Effector memory CD4-positive, alpha-beta T cell (primary cell): Measurements from ENCODE around the gene EPN1.

Experiments
- DNase-seq, 3 donors: peaks; one replicate each; pipeline ENCODE4 v3.0.0-alpha.2; 2020
- H3K27ac ChIP-seq: 2 replicates; pipeline ENCODE4 v1.7.0; 2013; ENCODE audit warnings: mild to moderate bottlenecking, low read length, moderate library complexity; ENCODE audit not compliant: insufficient read depth, poor library complexity, severe bottlenecking
- H3K27me3 ChIP-seq: replicated peaks from 2 replicates; pipeline ENCODE4 v1.7.0; 2013; ENCODE audit warnings: mild to moderate bottlenecking, low read length; ENCODE audit not compliant: insufficient read depth, control insufficient read depth, poor library complexity, severe bottlenecking
- H3K36me3 ChIP-seq: 2 replicates; pipeline ENCODE4 v1.7.0; 2013; ENCODE audit warnings: mild to moderate bottlenecking, low read length, moderate library complexity; ENCODE audit not compliant: control insufficient read depth, insufficient read depth
- H3K4me1 ChIP-seq: 2 replicates; pipeline ENCODE4 v1.7.0; 2013; ENCODE audit warnings: low read length, mild to moderate bottlenecking; ENCODE audit not compliant: control insufficient read depth, insufficient read depth, poor library complexity, severe bottlenecking
- H3K4me3 ChIP-seq: 2 replicates; pipeline ENCODE4 v1.7.0; 2013; ENCODE audit warnings: low read length, low read depth, mild to moderate bottlenecking; ENCODE audit not compliant: insufficient read depth, poor library complexity, severe bottlenecking
- H3K9me3 ChIP-seq: 2 replicates; pipeline ENCODE4 v1.7.0; 2013; ENCODE audit warnings: mild to moderate bottlenecking, low read length, moderate library complexity; ENCODE audit not compliant: control insufficient read depth

Gene EPN1

DNA sequence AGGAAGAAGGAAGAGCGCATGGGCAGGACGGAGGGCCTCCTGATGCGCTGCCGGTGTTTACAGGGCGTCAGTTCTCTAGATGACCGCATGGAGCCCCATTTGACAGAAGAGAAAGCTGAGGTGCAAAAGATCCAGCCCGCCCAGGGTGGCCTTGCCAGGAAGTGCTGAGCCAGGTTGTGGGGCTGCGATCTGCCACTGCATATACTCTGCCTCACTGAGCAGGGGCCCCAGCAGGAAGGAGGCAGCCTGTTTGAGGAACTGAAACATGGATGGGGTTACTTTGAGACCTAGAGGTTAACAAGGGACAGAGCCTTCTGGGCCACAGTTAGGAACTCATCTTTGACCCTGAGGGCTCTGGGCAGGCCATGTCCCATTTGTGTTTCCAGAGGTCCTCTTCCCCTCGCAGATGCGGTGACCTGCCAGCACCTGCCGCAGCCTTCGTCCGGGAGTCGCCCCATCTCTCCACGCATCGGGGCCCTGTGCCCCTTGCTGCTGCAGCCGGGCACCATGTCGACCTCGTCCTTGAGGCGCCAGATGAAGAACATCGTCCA is 3.2 kb downstream of the EPN1 start:
- Histone ChIP-seq H3K9me3 (no peaks in the 10 kb centered on the region), H3K27ac (no peak overlapping the region), H3K36me3 (peaks cover 38% of the 10 kb centered on the region), H3K27me3 (no peaks in the 10 kb centered on the region), H3K4me3 (no peak overlapping the region), H3K4me1 (peaks cover 24% of the 10 kb centered on the region)
- DNase-seq = no peak

DNA sequence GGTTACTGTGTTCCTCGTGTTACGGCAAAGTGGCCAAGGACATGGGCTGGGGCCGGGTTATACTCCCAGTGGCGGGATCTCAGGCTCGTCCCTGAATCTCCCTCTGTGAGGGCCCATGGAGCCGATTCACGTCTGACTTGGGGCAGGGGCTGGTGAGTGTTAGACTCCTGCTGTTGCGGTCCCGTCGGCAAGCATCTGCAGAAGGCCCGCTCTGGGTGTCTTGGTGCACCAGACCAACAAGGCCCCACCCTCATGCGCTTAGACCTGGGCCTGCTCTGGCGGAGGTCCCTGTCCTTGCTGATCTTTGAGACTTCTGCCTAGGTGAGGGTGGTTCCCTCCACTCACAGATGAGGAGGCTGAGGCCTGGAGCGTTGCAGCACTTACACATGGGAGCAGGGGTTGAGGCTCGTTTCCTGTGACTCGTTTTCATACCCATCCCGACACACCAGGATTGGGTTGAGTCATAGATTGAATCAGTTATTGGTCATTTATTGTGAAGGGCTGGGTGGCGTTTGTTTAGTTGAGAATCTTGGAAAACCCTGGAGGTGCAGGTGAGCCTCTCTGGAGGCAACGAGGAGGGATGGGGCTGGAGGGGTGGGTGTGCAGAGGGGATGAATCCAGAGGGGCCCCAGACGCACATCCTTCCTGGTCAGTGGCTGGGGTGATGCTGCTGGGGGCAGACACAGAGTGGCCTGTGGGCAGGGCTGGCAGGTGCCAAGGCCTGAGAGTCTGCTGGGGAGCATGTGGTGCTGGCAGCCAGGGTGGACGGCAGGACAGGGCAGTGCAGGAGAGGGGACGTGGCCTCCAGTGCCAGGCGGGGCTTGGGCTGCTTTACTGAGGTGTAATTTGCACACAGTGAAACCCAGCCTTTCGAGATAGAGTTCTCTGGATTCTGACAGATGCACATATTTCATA is 4.6 kb downstream of the EPN1 start:
- Histone ChIP-seq H3K4me3 (no peak overlapping the region), H3K27ac (no peak overlapping the region), H3K27me3 (no peaks in the 10 kb centered on the region), H3K4me1 (peaks cover 21% of the 10 kb centered on the region), H3K36me3 (peaks cover 43% of the 10 kb centered on the region), H3K9me3 (no peaks in the 10 kb centered on the region)
- DNase-seq = no peak

- no peak for DNase-seq
- Histone ChIP-seq H3K9me3 (no peaks in the 10 kb centered on the region), H3K27ac (no peak overlapping the region), H3K4me3 (no peak overlapping the region), H3K27me3 (no peaks in the 10 kb centered on the region), H3K4me1 (peaks cover 20% of the 10 kb centered on the region), H3K36me3 (peaks cover 52% of the 10 kb centered on the region)
Measured at GRCh38 chr19:55680339-55681130, 5.5 kb downstream of the EPN1 start.

- Histone ChIP-seq H3K27me3 (no peaks in the 10 kb centered on the region), H3K4me1 (peaks cover 12% of the 10 kb centered on the region), H3K36me3 (peaks cover 60% of the 10 kb centered on the region), H3K4me3 (no peak overlapping the region), H3K27ac (no peak overlapping the region), H3K9me3 (no peaks in the 10 kb centered on the region)
- no peak for DNase-seq
Measured at GRCh38 chr19:55681131-55682092, 6.4 kb downstream of the EPN1 start.

DNA sequence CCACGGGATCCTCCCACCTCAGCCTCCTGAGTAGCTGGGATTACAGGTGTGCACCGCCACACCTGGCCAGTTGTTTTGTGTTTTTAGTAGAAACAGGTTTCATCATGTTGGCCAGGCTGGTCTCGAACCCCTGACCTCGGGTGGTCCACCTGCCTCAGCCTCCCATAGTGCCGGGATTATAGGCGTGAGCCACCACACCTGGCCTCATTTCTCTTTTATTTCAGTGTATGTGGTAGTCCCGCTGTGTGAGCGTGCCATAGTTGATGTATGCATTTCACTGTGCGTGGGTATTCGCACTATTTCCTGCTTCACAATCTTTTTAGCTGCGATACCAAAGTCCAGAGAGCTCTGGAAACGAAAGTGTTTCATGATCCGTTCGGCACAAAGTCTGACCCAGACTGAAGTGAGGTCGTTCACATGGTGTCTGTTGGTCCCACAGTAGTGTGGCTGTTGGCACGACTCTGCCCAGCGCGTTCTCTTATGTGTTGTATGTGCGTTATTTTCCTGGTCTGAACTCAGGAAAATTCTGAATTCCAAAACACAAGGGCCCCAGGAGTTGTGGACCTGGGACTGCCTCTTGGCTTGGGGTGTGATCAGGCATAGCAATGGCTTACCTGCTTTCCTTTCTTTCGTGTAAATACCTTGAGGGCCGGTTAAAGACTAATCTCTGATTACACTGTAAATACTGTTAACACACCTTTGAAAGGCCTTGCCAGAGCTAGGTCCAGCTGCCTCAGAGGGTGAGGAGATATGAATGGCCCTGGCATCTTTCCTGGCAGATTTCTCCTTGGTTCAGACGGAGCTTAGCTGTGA is 8.6 kb downstream of the EPN1 start:
- Histone ChIP-seq H3K4me1 (no peaks in the 10 kb centered on the region), H3K36me3 (peaks cover 63% of the 10 kb centered on the region)

DNA sequence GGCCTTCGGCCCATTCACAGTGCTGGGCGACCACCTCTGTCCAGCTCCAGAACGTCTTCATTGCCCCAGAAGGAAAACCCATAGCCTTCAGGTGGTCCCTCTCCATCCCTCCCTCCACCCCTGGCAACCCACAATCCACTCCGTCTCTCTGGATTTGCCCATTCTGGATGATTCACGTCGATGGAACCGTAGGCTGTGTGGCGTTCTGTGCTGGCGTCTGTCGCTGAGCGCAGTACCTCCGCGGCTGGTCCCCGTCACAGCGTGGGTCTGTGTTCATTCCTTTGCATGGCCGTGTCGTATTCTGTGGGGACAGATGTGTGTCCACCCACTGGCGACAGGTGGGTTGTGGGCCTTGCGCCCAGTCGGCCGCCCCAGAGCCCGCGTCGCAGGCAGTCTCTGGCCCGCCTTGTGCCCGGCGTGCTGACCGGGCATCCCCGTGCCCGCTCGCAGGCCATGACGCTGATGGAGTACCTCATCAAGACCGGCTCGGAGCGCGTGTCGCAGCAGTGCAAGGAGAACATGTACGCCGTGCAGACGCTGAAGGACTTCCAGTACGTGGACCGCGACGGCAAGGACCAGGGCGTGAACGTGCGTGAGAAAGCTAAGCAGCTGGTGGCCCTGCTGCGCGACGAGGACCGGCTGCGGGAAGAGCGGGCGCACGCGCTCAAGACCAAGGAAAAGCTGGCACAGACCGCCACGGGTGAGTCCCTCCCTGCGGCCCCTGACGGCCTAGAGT is 10.1 kb downstream of the EPN1 start:
- no peak overlapping the region for H3K4me3 ChIP-seq
- H3K36me3 ChIP-seq = peaks cover 62% of the 10 kb centered on the region
- no peaks in the 10 kb centered on the region for H3K4me1 ChIP-seq
- no peaks in the 10 kb centered on the region for H3K9me3 ChIP-seq
- H3K27me3 ChIP-seq = no peaks in the 10 kb centered on the region
- no peak overlapping the region for H3K27ac ChIP-seq
- DNase-seq = no peak

More for the DNA sequence above, 8.6 kb downstream of the EPN1 start:
- Histone ChIP-seq H3K27ac (no peak overlapping the region), H3K4me3 (no peak overlapping the region), H3K9me3 (no peaks in the 10 kb centered on the region), H3K27me3 (no peaks in the 10 kb centered on the region)
- DNase-seq = no peak

DNA sequence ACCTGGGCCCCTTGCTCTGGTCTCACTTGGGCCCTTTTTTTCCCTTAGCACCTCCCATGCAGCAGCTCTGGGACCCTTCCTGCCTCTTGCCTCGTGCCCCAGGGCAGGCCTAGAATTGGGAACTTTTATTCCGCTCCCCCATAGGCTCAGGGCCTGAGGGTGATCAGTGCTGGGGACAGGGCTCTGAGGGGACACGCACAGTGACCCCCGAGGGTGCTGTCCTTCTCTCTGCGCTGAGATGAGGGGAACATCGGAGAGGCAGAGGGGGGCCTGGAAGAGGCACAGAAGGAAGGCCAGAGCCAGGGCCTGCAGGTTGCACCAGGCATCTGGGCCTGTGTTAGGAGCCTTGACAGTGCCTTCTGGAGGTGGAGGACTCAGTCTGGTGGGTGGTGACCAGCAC is 10.8 kb downstream of the EPN1 start:
- no peak for DNase-seq
- H3K4me3 ChIP-seq = no peak overlapping the region
- no peaks in the 10 kb centered on the region for H3K27me3 ChIP-seq
- no peaks in the 10 kb centered on the region for H3K4me1 ChIP-seq
- no peaks in the 10 kb centered on the region for H3K9me3 ChIP-seq
- peaks cover 59% of the 10 kb centered on the region for H3K36me3 ChIP-seq
- H3K27ac ChIP-seq = no peak overlapping the region

DNA sequence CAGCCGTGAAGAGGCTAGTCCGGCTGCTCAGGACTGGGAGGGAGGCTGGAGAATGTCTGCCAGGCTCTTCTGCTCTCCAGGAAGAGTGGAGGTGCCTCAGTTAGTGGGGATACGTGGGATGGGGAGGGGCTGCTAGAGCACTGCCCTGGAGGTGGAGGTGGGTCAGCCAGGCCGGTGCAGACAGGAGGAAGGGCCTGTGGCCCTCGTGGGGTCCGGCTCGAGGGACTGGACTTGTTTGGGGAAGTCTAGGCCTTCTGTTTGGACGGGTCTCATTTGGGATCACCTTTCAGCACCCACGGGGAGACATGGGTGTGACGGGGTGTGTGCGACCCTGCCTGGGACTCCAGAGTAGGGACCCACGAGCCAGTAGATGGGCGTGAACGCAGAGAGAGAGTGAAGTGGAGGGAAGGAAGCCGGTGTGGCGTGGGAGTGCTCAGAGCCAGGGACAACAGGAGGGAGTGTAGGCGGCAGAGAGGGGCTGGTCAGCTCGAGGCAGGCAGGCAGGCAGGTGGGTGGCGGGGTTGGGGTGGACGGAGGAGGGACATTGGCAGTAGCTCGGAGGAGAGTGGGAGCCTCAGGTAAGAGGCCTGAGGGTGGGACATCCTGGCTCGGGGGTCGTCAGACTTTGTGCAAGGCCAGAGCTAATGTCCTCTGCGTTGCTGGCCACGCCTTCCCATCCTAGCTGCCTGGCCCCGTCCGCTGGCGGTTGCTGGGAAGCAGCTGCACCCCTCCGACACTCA is 11.5 kb downstream of the EPN1 start:
- no peak overlapping the region for H3K4me3 ChIP-seq
- H3K27ac ChIP-seq = no peak overlapping the region
- no peaks in the 10 kb centered on the region for H3K27me3 ChIP-seq
- H3K4me1 ChIP-seq = no peaks in the 10 kb centered on the region
- DNase-seq = no peak
- H3K36me3 ChIP-seq = peaks cover 62% of the 10 kb centered on the region
- no peaks in the 10 kb centered on the region for H3K9me3 ChIP-seq
